Activated naive CD4-positive, alpha-beta T cell (primary cell): Measurements from ENCODE around the gene FBLN2.

Experiments
- DNase-seq, 4 experiments: peaks; one replicate each; lab custom pipeline; 2025; lab: John Stamatoyannopoulos, UW

FBLN2 gene

GRCh38 chr3:13648060-13649001, 99.4 kb downstream of the FBLN2 start:
- DNase-seq = peak; percentile 54 to 71 (median 62)

- DNase-seq = peak; percentile 64 to 82 (median 71)
Measured at GRCh38 chr3:13650210-13651056, 101.5 kb downstream of the FBLN2 start.

DNA sequence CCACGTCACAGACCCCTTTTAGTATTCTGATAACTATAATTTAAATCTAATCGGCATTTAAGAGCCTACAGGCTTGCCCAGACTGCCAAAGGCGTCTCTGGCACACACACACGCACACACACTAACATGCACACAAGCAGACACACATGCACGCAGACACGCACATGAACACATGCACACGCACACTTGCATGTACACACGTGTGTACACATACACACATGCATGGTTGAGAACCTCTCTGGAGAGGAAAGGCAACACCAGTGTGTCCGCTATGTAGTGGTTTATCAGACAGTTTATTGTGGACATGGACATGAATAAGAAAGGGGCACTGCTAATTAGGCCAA, 102.1 kb downstream of the FBLN2 start:
- no peak for DNase-seq

DNA sequence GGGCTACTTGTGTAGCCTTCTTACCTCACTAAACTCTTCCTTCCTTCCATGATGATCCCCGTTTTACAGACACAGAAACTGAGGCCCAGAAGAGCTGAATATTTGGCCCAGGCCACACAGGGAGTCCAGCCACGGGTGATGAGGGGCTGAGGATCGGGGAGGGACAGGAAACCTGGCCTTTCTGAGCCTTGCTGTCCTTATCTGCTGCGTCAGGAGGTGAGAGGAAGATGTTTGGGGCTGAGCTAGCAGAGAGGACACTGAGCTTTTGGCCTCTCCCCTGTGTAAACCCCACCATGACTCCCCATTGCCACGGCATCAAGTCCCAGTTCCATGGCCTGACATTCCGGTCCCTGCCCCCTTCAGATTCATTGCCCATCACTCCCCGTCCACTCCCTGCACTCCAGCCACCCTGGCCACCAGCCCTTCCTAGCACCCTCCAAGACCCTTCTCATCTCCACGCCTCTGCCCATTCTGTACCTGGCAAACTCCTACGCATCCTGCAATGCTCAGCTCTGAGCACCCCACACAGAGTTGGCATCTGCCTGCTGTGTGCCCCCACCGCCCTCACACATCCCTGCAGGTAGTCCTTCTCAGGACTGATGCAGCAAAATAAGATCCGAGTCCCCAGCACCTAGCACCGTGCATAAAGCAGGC, 103.0 kb downstream of the FBLN2 start:
- DNase-seq = no peak

DNA sequence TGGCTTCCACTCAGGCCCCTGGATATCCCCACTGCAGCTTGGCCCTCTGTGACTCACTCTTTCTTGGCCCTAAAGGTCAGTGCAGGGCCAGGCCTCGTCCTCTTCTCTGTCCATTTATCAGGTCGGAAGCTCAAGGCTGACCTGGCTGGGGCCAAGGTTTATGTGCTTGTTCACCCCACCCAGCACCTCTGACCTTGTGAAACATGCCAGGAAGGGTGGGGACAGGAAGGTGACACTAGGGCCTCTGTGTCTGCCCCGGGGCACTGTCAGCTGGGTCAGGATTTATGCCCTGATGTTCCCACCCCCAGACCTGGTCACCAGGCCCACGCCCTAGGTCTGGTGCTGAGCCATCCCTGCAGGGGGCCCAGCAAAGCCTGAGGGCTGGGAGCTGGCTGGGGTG, 103.8 kb downstream of the FBLN2 start:
- no peak for DNase-seq

GRCh38 chr3:13653631-13654279, 104.8 kb downstream of the FBLN2 start:
- DNase-seq = no peak

- peak in 1 of 4 experiments; percentile 13 for DNase-seq
Measured at GRCh38 chr3:13654330-13655060, 105.6 kb downstream of the FBLN2 start.

GRCh38 chr3:13655061-13655913, 106.4 kb downstream of the FBLN2 start:
- peak in 1 of 4 experiments; percentile 23 for DNase-seq

GRCh38 chr3:13656584-13657301, 107.8 kb downstream of the FBLN2 start:
- DNase-seq = no peak

DNA sequence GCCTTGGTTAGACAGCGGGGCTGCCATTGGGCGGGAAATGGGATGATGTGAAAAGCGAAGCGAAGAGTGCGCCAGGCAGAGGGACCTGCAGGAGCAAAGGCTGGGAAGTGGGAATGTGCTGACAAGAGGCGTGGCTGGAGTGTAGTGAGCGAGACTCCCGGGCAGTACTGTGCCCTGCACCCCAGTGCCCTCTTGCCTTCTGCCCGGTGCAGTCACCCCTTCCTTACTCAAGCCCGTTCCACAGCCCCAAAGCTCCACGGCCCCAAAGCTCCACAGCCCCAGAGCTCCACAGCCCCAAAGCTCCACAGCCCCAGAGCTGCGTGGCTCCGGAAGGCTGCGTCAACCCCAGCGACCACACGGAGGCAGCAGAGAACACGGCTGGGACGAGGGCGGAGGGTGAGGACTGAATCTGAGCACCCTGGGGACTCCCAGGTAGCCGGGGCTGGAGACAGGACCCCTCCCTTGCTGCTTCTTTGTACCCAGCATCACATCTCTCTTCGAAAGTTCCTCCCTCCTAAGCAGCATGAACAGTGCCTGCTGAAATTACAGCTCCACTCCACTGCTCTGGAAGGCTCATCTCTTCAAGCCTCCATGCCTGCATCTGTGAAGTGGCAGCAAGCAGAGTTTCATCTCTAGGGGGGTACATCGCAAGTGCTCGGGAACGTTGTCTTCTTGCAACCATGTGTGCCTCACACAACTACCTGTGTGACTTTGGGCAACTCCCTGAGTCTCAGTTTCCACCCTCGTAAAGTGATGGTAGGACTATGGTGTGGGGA, 108.9 kb downstream of the FBLN2 start:
- peak in 3 of 4 experiments; percentile 26 to 62 (median 59) for DNase-seq

GRCh38 chr3:13658681-13659080, 109.8 kb downstream of the FBLN2 start:
- no peak for DNase-seq

GRCh38 chr3:13659221-13659969, 110.5 kb downstream of the FBLN2 start:
- DNase-seq = no peak

GRCh38 chr3:13660042-13660874, 111.3 kb downstream of the FBLN2 start:
- no peak for DNase-seq

DNA sequence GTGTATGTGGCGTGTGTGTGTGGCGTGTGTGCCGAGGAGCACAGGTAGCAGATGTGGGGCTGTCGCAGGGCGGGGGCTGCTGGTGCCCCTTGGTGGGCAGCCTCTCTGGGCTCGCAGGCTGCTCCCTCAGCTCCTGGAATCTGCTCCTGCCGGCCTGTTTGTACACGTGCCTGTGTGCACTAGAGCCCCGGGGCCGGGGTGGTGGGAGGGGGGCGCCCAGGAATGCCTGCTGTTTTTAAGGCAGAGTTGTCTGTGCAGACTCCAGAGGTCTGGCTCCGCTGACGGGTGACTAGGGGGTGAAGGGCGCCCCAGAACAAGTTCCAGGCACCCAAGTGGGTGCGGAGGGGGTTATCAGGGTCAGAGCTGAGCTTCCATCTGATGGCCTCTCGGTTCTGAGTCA, 112.2 kb downstream of the FBLN2 start:
- DNase-seq = no peak

GRCh38 chr3:13662238-13662847, 113.4 kb downstream of the FBLN2 start:
- DNase-seq = no peak

GRCh38 chr3:13663781-13664535, 115.0 kb downstream of the FBLN2 start:
- DNase-seq = no peak
